Measurements from ENCODE around the gene ZWINT.

- TF ChIP-seq CTCF (IDR thresholded peaks at IDR 0.05) (no peak), POLR2A (IDR thresholded peaks at IDR 0.05) (no peak)
These were observed 41.7 kb downstream of the ZWINT start for GRCh38 chr10:56319386-56319785.

All from testis (tissue), 2 donors.